NK-92 (cell line): Measurements from ENCODE around the gene TMEM39B.
A peak's percentile ranks its signal among the peaks of the same experiment; 100 is the strongest.
"Not testable (repeated sequence)": the region's sequence is repeated elsewhere in the genome, so short reads cannot be mapped to it uniquely, and the experiment has no call there.

ENCODE experiments used
- DNase-seq: peaks from one replicate; lab custom pipeline; 2025; ENCODE audit not compliant: unreplicated experiment; lab: John Stamatoyannopoulos, UW

TMEM39B gene

DNA sequence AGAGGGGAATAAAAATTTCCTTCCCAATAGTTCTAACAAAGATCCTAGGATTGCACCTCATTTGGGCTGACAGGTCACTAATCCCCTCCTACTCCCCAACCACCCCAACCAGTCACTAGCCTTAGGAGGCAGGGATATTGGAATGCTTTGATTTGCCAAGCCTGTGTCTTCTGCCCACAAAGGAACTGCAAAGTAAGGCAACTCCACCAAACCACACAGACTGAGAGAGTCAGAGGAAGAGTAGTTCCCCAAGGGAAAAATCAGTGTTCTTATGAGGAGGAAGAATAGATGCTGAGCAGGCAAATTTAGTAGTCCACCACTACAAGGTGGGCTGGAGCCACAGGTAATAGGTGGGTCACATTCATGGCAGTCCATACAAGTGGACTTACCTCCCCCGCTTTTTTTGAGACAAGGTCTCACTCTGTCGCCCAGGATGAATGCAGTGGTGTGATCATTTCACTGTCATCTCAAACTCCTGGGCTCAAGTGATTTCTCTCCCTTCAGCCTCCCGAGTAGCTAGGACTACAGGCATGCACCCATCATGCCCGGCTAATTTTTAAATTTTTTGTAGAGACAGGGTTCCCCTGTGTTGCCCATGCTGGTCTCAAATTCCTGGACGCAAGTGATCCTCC, 3.7 kb upstream of the TMEM39B start:
- DNase-seq: no peak

DNA sequence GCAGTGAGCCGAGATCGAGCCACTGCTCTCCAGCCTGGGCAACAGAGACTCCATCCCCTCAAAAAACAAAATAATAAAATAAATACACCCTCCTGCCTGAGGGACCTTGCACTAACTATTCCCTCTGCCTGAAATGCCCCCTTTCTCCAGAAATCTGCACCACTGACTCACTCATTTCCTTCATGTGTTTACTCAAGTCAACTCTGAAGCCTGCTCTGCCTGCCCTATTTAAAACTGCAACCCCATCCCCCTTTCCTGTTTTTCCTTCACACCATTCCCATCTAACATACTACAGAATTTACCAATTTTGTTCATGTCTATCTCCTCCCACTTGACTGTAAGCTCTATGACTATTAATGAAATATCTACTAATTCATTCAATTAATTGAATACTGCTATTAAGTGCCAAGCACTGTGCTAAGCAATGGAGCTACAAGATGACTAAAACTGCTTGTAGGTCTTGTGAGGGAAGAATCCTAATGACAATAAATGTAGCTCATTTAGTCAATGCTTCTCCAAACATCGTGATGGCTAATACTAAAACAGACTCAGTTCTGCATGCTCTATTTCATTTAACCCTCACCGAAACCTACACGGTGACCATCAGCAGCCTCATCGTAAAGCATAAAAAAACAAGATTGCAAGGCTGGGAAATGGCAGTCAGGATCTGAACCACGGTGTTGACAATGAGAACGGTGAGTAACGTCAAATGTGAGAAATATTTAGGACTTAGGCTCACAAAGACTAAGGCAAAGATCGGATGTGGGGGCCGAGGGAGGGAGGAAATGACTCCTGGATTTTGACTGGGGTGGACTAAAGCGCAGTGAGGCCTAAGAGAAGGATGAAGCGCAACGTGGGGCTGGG, 749 bp upstream of the TMEM39B start:
- no peak for DNase-seq

DNA sequence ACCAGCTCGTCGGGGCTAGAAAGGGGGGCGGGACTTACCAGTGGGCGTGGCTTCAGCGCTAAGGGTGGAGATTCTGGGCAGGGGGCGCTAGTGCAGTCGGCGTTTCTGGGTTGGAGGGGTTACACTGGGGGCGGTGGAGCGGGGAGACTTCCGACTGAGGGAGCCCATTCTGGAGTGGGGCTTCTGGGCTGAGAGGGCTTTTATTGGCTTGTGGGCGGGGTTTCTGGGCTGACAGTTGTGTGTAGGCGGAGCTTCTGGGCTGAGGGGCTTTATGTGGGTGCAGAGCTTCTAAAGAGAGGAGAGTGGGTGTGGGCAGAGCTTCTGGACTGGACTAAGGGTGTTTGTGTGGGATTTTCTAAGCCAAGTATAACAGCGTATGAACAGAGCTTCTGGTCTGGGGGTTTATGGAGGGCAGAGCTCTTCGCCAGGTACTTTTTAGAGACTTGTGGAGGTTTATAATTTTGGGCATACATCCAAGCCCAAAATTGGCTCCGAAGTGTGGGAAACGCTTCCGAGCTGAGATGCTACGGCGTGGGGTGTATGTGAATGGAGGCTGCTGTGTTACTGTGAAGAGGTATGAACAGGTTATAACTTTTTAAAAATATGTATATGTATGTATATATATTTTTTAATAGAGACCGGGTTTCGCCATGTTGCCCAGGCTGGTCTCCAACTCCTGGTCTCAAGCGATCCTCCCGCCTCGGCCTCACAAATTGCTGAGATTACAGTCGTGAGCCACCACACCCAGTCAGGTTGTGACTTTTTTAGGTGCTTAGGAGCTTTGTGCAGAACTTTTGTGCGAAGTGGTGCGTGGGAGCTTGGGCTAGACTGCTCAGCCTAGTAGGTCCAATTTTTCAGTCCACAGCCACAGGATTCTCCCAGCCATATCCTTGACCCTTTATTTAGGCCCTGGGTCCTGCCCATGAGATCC, 825 bp downstream of the TMEM39B start:
- peak; percentile 40 for DNase-seq

DNA sequence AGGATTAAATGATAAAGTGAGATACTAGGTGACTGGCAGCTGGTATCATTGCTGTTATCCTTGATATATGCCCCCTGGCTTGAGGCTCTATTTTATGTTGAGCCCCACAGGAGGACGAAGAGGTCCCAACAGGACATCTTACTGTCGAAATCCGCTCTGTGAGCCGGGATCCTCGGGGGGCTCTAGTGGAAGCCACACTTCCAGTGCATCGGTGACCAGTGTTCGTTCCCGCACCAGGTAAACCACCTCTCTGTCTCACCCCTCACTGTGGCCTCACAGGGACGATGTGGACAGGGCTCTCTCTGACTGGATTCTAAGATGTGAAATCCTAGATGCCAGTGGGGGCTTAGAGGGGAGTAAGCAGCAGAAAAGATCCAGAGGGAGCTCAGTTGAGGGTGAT, 2.1 kb downstream of the TMEM39B start:
- no peak for DNase-seq

DNA sequence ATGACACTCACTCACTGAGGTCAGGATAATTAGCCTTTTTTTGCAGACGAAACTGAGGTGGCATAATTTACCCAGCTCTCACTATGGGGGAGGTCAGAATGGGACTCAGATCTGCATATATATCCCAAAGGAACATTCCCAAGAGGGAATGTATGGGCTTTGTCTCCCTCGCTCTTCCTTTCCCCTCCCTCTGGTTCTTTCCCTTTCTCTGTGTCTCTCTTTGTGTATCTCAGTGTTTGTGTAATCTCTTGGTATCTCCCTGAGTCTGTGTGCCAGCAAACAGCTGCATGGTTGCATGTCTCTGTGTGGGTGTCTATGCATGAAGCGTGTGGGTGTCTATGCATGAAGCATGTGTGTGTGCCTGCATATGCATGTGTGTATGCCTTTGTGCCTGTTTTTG, 4.7 kb downstream of the TMEM39B start:
- no peak for DNase-seq

DNA sequence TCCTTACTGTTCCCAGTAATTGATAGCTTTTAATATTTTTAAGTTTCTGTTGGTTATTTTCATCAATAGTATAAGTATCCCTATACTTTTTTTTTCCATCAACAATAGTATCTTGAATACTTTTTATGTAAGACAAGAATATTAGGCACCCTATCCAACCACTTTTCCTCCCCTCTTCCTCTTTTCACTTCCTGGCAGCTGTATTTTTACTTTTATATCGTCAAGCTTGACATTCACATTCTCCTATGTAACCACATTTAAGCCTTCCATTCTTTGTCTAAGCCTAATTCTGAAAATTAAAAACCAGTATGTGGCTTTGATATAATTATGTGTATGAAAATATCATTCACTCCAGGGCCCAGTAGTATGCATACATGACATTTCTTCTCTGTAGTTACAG, 9.3 kb downstream of the TMEM39B start:
- DNase-seq: no peak

DNA sequence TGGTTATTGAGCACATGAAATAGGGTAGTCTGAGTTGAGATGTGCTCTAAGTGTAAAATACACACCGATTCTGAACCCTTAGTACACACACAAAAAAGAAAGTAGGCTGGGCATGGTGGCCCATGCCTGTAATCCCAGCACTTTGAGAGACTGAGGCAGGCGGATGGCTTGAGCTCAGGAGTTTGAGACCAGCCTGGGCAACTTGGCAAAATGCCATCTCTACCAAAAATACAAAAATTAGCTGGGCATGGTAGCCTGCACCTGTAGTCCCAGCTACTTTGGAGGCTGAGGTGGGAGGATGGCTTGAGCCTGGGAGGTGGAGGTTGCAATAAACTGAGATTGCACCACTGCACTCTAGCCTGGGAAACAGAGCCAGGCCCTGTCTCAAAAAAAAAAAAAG, 13.6 kb downstream of the TMEM39B start:
- not testable (repeated sequence) for DNase-seq

DNA sequence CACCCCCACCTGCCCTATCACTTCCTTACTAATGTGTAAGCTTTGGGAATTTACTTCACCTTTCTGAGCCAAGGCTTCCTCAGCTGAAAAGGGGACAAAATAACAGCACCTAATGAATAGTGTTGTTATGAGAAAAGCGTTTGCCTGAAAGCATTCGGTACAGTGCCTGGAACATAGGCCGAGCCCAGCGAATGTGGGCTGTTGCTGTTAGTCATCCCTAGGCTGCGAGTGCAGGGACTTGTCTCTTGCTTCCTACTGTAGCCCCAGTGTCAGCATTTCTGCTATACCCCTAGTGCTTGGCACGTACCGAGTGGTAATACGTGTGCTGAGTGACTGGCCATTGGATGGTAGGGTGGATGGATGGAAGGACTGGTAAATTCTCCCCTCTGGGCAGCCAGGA, 18.4 kb downstream of the TMEM39B start:
- DNase-seq: no peak

DNA sequence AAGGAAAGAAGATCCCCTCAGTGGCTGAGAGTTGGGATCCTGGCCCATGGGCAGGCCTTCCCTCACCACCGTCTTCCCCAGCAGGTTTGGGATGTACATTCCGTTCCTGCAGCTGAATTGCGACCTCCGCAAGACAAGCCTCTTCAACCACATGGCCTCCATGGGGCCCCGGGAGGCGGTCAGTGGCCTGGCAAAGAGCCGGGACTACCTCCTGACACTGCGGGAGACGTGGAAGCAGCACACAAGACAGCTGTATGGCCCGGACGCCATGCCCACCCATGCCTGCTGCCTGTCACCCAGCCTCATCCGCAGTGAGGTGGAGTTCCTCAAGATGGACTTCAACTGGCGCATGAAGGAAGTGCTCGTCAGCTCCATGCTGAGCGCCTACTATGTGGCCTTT, 18.9 kb downstream of the TMEM39B start:
- no peak for DNase-seq

DNA sequence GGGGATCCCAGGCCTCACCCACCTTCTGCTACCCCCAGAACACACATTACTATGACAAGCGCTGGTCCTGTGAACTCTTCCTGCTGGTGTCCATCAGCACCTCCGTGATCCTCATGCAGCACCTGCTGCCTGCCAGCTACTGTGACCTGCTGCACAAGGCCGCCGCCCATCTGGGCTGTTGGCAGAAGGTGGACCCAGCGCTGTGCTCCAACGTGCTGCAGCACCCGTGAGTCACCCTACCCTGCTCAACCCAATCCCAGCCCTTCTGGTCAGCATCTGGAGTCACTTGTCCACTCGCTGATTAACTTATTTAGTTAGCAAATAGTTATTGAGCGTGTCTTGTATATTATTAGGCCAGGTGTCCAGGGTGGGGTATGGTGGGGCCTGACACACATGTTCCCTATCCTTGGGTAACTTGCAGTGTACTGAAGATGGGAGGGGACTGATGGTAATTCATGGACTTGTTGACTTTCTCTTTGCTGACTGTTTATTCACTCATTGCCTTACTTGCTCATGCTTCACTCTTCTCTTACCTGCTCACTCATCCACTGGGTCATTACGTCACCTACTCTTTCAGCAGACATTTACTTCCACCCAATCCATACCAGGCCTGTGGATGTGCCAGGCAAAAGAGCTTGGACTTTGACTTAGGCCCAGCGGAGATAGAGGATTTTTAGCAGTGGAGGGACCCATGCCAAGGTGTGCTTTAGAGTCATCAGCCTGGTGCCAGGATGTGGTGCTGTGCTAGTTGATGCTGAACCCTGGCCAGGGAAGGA, 22.2 kb downstream of the TMEM39B start:
- no peak for DNase-seq

DNA sequence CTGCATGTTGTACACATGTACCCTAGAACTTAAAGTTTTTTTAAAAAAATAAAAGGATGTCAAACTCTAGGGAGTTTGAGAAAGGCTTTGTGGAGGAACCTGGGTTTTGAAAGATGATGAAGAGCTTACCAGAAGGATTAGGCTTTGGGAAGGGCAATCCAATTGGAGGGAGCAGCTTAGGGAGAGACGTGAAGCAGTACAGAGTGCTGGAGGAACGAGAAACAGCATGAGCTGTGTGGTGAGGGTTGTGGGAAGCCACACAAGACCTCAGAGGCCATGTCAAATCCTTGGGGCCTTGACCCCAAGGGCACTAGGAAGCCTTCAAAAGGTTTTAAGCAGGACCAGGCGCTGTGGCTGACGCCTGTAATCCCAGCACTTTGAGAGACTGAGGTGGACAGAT, 26.7 kb downstream of the TMEM39B start:
- no peak for DNase-seq

DNA sequence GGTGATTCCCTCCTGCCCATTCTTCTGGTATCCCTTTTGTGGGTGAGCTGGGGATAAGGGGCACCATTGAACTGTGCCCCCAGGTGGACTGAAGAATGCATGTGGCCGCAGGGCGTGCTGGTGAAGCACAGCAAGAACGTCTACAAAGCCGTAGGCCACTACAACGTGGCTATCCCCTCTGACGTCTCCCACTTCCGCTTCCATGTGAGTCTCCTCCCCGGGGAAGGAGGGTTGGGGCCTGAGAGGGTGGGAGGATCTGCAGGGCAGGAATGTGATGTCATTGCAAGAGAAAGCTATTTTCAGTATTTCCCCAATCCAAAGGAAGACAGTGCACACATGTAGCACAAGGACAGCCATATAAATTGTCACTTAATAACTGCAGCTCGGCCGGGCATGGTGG, 27.6 kb downstream of the TMEM39B start:
- no peak for DNase-seq

DNA sequence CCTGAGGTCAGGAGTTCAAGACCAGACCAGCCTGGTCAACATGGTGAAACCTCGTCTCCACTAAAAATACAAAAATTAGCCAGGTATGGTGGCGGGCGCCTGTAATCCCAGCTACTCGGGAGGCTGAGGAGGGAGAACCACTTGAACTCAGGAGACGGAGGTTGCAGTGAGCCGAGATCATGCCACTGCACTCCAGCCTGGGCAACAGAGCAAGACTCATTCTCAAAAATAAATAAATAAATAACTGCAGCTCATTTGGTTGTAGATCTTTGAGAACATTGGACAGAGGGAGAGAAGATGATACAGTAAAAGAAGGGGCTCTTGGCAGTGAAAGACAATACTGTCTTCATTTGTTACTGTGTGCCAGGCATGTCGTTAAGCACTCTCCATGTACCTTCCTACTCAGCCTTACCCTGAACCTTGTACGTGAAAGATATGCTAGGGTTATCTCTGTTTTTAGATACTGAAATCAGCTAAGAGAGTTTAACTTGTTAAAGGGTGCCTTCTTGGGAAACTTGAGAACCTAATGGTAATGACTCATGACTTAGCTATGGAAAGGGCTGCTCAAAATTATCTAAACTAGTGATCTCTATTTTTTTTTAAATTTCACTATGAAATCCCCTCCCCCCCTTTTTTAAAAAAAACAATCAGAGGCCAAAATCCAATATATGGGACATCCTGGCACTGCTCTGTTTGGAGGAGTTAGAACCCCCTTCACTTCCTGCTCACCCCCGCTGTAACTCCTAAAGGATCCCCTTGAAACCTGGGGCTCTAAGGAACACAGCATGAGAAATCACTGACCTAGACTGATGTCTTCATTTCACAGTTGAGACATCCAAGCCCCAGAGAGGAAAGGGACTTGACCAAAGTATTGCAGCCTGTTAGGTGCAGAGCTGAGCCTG, 28.3 kb downstream of the TMEM39B start:
- DNase-seq: no peak

DNA sequence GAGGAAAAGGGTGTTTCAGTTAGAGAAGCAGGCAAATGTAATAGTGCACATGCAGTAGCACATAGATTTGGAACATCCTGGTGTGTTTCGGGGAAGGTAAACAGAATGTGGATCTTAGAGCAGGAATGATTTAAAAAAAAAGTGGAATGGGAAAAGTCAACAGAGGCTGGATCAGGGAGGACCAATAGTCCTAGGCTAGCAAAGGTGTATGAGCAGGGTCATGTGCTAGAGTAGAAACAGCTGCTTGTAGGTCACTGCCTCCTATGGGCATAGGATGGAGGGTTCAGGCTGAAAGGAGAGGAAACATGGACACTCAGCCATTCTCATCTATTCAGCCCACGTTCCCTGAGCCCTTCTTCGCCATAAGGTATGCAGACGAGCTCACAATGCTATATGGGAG, 31.4 kb downstream of the TMEM39B start:
- DNase-seq: no peak

DNA sequence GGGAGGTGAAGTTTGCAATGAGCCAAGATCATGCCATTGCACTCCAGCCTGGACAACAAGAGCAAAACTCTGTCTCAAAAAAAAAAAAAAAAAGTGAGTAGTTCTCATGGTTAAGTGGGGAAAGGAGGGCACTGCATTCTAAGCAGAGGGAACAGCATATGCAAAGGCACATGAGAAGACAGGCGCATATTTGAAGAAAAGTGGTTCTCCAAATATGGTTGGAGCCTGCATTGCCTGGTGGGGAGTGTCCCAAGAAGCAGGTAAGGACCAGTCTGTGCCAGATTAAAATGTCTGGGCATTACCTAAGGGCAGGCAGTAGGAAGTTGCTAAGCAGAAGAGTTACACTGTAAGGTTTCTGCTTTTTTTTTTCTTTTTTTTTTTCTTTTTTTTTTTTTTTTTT, 32.6 kb downstream of the TMEM39B start:
- no peak for DNase-seq

DNA sequence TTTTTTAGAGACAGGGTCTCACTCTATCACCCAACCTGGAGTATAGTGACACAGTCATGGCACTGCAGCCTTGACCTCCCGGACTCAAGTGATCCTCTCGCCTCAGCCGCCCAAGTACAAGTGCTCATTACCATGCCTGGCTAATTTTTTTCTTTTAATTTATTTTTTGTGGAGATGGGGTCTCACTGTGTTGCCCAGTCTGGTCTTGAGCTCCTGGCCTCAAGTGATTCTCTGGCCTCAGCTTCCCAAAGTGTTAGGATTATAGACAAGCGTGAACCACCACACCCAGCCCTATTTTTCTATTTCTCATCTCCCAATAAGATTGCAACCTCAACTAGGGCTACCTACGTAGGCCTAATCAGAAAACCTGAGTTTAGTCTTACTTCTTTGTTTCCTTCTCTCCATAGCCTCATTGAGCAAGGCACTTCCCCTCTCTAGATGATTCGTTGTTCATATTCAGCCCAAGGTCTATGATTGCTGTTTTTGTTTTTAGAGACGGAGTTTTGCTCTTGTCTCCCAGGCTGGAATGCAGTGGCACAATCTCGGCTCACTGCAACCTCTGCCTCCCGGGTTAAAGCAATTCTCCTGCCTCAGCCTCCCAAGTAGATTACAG, 34.0 kb downstream of the TMEM39B start:
- DNase-seq: no peak

DNA sequence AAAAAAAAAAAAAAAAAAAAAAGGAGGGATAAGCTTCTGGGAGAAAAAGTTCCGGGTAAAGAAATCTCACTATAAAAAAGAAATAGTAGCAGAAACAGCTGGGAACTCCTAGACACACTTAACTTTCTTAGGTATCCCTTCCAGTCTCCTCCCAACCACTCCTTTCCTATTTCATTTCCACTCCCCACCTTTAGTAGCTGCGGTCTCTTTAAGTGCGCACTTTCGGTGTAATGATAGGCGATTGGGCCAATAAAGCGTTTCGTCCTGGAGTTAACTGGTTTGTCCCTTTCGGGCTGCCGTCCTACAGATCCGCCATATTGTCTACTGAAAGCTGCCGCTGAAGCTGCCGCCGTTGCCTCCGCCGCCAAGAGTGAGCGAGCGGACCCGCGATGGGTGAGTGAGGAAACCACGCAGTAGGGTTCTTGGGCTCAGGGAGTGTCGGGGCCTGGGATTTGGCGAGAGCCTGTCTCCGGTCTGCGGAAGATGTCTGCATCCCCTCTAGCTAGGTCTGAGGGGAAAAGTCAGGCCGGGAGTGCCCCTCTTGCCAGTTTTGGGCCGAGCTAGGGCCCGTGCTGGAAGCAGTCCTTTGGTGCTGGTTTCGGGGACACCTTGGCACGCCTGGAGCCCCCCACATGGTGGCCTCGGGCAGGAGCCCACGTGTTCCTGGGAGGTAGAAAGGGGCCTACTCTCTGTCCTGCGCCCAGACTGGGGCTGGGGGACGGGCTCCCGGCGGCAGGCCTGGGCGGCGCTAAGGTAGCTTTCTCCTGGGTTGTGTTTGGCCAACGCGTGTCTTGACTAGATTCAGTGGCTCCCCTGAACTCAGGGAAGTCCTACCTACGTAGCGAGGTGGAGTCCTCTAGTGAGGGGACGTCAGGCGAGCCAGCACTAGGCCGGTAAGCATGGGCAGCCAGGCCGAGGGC, 35.3 kb downstream of the TMEM39B start, which contains the start of gene KPNA6:
KPNA6 (plus strand) TSS at position 315 of the 920 bp plus-strand sequence; CDS start at position 390, 75 bp downstream.
- DNase-seq: peak; percentile 36

DNA sequence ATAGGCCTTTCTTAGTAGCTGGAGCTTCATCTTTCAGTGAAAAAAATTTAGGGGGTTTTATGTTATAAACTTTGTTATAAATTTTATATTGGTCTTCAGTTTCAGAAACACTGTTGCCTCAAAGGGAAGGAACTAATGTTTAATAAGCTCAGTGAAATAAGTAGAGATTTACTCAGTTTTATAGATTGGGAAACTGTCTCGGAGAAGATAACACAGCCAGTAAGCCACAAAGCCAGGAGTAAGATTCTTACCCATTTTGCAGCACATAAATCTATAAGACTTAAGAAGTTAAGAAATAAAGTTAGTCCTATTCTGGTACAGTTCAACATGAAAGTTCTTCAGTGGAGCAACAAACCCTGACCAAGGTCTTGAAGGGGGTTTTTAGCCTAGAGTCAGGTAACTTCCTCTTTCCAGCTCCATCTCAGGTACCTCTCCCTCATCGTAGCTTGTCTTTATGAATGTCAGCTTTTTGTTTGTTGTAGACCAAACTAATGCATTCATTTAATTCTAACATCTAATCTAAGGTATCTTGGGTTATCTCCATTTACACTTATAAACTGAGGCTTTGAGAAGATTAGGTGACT, 38.4 kb downstream of the TMEM39B start:
- no peak for DNase-seq
